Endothelial cell of umbilical vein (primary cell): ENCODE measurements around the gene SLC10A7. TPM values are rescaled to one million over a fixed set of nuclear protein-coding genes. Genes with fewer than 3 reads are reported as not detected.

Experiments used
- BruUV-seq: library from RNA; stranded (reverse); fragments of 400-500 nt; replicated peaks from 2 replicates; lab custom pipeline; 2021; lab: Mats Ljungman, UMichigan
- CTCF ChIA-PET: fragments of 300-600, 350-600 bp; sonication (Branson Sonifier 250); formaldehyde crosslinking; loops from one replicate; lab custom pipeline; 2021; ENCODE audit warnings: antibody characterized with exemption, inconsistent platforms; lab: Charles Lee
- POLR2A ChIA-PET: fragments of 300-600, 350-600 bp; sonication (Branson Sonifier 250); formaldehyde crosslinking; loops from one replicate; lab custom pipeline; 2021; ENCODE audit warnings: antibody characterized with exemption, inconsistent platforms; lab: Charles Lee
- DNase-seq: peaks from one replicate; pipeline ENCODE4 v3.0.0-alpha.2; 2011; ENCODE audit warnings: low read depth, low spot score
- FAIRE-seq: peaks from 2 replicates; lab custom pipeline; 2011; peaks lifted over from hg19 to GRCh38; lab: Jason Lieb, UNC
- H2AFZ ChIP-seq: 2 replicates; pipeline ENCODE4 v1.6.0; 2012; ENCODE audit warnings: low read depth, low read length, control low read depth, inconsistent platforms
- H3K27ac ChIP-seq: 2 replicates; pipeline ENCODE4 v1.5.1; 2011; ENCODE audit warnings: low read depth, mild to moderate bottlenecking, control low read depth, low read length, moderate library complexity; ENCODE audit not compliant: insufficient read depth
- H3K27me3 ChIP-seq, 2 experiments: 2 replicates each; pipeline versions ENCODE4 v1.6.0 to v1.6.1; 2011; ENCODE audit warnings: low read length in 2 of 2, mixed read lengths in 1 of 2; ENCODE audit not compliant: control insufficient read depth in 2 of 2, insufficient read depth in 2 of 2
- H3K36me3 ChIP-seq, 2 experiments: 2 replicates in 1 of 2; 3 replicates in 1 of 2; pipeline ENCODE4 v1.5.1; 2011; ENCODE audit warnings: low read length in 2 of 2, mild to moderate bottlenecking in 1 of 2, moderate library complexity in 1 of 2; ENCODE audit not compliant: control insufficient read depth in 2 of 2, insufficient read depth in 2 of 2; ENCODE audit errors: extremely low read depth in 1 of 2
- H3K4me1 ChIP-seq: 3 replicates; pipeline ENCODE4 v1.5.1; 2011; ENCODE audit warnings: mild to moderate bottlenecking, low read length; ENCODE audit not compliant: control insufficient read depth, insufficient read depth; ENCODE audit errors: extremely low read depth
- H3K4me2 ChIP-seq: 2 replicates; pipeline ENCODE4 v1.6.1; 2011; ENCODE audit warnings: low read length, control low read depth, mixed read lengths; ENCODE audit not compliant: insufficient read depth
- H3K4me3 ChIP-seq, 3 experiments: fragments of 200-600 bp in 1 of 3; sonication (generic), shearing (Covaris generic) in 1 of 3; replicated peaks in 1 of 3; 2 replicates each; pipeline ENCODE4 v1.5.1; 2011 to 2016; ENCODE audit warnings: control low read depth in 3 of 3, low read length in 3 of 3, mild to moderate bottlenecking in 2 of 3, inconsistent platforms in 1 of 3, low read depth in 1 of 3, moderate library complexity in 1 of 3; ENCODE audit not compliant: insufficient read depth in 1 of 3
- H3K79me2 ChIP-seq: 2 replicates; pipeline ENCODE4 v1.6.0; 2012; ENCODE audit warnings: low read length, inconsistent platforms; ENCODE audit not compliant: control insufficient read depth, insufficient read depth
- H3K9ac ChIP-seq: replicated peaks from 2 replicates; pipeline ENCODE3; 2011; ENCODE audit warnings: low read length, control low read depth; ENCODE audit not compliant: insufficient read depth; ENCODE audit errors: extremely low read depth
- H3K9me1 ChIP-seq: replicated peaks from 3 replicates; pipeline ENCODE4 v1.6.0; 2011; ENCODE audit warnings: mild to moderate bottlenecking, low read length; ENCODE audit not compliant: control insufficient read depth, insufficient read depth; ENCODE audit errors: extremely low read depth
- H3K9me3 ChIP-seq: replicated peaks from 2 replicates; pipeline ENCODE4 v1.5.1; 2012; ENCODE audit warnings: low read length, inconsistent platforms; ENCODE audit not compliant: control insufficient read depth, insufficient read depth
- H4K20me1 ChIP-seq: replicated peaks from 2 replicates; pipeline ENCODE3; 2011; ENCODE audit warnings: mild to moderate bottlenecking, low read length; ENCODE audit not compliant: control insufficient read depth, insufficient read depth; ENCODE audit errors: extremely low read depth
- EZH2 ChIP-seq: IDR thresholded peaks from 2 replicates; pipeline ENCODE4 v1.6.1; 2012; ENCODE audit warnings: borderline replicate concordance, low read depth, mild to moderate bottlenecking, moderate library complexity, low read length, inconsistent platforms; ENCODE audit not compliant: severe bottlenecking
- FOS ChIP-seq: IDR thresholded peaks from 2 replicates; pipeline ENCODE4 v1.6.1; 2011; ENCODE audit warnings: mild to moderate bottlenecking, low read length, moderate library complexity, borderline replicate concordance; ENCODE audit not compliant: insufficient read depth
- GATA2 ChIP-seq: IDR thresholded peaks from 2 replicates; pipeline ENCODE4 v1.7.0; 2011; ENCODE audit warnings: low read depth, mild to moderate bottlenecking, moderate library complexity, mixed read lengths, low read length; ENCODE audit not compliant: insufficient read length, insufficient read depth
- JUN ChIP-seq: IDR thresholded peaks from 2 replicates; pipeline ENCODE4 v1.6.1; 2011; ENCODE audit warnings: borderline replicate concordance, low read depth; ENCODE audit not compliant: insufficient read length, insufficient read depth
- MYC ChIP-seq: IDR thresholded peaks from one replicate; pipeline ENCODE4 v1.6.1; 2011; ENCODE audit warnings: mild to moderate bottlenecking, low read depth, low read length
- POLR2A ChIP-seq: IDR thresholded peaks from 2 replicates; pipeline ENCODE4 v1.6.1; 2012; ENCODE audit warnings: low read depth, mild to moderate bottlenecking, control low read depth, low read length
- POLR2AphosphoS5 ChIP-seq: IDR thresholded peaks from 2 replicates; pipeline ENCODE4 v1.6.1; 2012; ENCODE audit warnings: low read depth, mild to moderate bottlenecking, control low read depth, low read length, moderate library complexity; ENCODE audit not compliant: insufficient read depth
- dilution Hi-C: fragments of 300-500 bp; cut with MboI; formaldehyde crosslinking; loops from one replicate; pipeline ENCODE4 v1.15.0; 2019; ENCODE audit warnings: low sequenced_read_pairs; ENCODE audit not compliant: extremely low pct_ligation_motif_present
- intact Hi-C: fragments of 100-400 bp; cut with micrococcal nuclease; formaldehyde crosslinking; loops from one replicate; pipeline ENCODE4 v1.10.0; 2022
- polyA plus RNA-seq, 4 experiments: library from polyadenylated mRNA; depleted of rRNA in 3 of 4; stranded (reverse) in 3 of 4; unstranded in 1 of 4; fragments of >200 nt; gene quantifications; 2 replicates each; pipeline versions ENCODE4 v1.2.1 to v1.2.3, GENCODE V29; 2011 to 2012; ENCODE audit warnings: missing spikeins in 1 of 4
- total RNA-seq: library from RNA; stranded (reverse); gene quantifications from 2 replicates; pipeline ENCODE4 v1.2.3, GENCODE V29; 2021
- TF ChIP-seq, protein P1 (sequence below): IDR thresholded peaks from 2 replicates; pipeline ENCODE4 v1.6.1; 2011; ENCODE audit not compliant: insufficient read depth, insufficient read length
- TF ChIP-seq, protein P2 (sequence below), 2 donors: IDR thresholded peaks; 1 replicate in 1 of 2; 2 replicates in 1 of 2; pipeline ENCODE4 v1.5.1; 2011; ENCODE audit warnings: low read length in 2 of 2, mild to moderate bottlenecking in 2 of 2, moderate library complexity in 2 of 2, control low read depth in 1 of 2, inconsistent platforms in 1 of 2, low read depth in 1 of 2; ENCODE audit not compliant: insufficient read depth in 1 of 2; ENCODE audit errors: extremely low read depth in 1 of 2

Gene SLC10A7
- total and polyA plus RNA-seq, 2 donors (not counting 3 experiments of a cell fraction or from before 2014, with no cell fraction given): 13.6 to 20.4 TPM

DNA sequence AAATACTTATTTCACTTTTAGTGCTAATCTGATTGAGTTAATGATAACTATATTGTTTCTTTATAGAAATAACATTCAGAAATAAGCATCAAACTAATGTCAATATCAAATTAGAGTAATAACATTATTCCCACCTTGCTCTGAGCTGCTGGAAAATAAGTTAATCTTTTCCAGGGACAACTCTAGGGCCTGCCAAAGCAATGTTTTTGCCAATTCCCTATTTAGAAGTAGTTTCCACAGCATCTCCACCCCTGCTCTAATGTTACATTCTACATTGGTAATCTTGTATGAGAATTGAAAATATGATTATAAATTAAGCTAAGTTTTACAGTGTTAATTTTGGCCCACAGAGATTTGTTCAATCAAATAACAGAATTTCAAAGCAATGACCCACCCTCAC lies 239.1 kb downstream of the SLC10A7 start:
- ChIA-PET POLR2A (no interaction called here), CTCF (interaction anchor here (1.2 kb wide), 1 partner anchor 58 kb away, joined by 3 read pairs; no protein-coding TSS in a partner anchor)
- Histone ChIP-seq H3K9me3 (no peaks in the 10 kb centered on the region), H3K4me2 (no peak overlapping the region), H3K36me3 (peaks cover 0 to 5% of the 10 kb centered on the region in 2 experiments), H3K27me3 (no peaks in the 10 kb centered on the region), H3K9me1 (no peaks in the 10 kb centered on the region), H3K79me2 (no peaks in the 10 kb centered on the region), H3K4me1 (peaks cover 4% of the 10 kb centered on the region), H4K20me1 (no peaks in the 10 kb centered on the region), H3K27ac (no peak overlapping the region), H2AFZ (no peak overlapping the region), H3K9ac (no peak overlapping the region), H3K4me3 (no peak overlapping the region)
- TF ChIP-seq, protein P1, sequence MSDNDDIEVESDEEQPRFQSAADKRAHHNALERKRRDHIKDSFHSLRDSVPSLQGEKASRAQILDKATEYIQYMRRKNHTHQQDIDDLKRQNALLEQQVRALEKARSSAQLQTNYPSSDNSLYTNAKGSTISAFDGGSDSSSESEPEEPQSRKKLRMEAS: no peak
- TF ChIP-seq POLR2AphosphoS5 (no peak), GATA2 (no peak), FOS (no peak), POLR2A (no peak), EZH2 (no peak), MYC (no peak), JUN (no peak)
- TF ChIP-seq, protein P2, sequence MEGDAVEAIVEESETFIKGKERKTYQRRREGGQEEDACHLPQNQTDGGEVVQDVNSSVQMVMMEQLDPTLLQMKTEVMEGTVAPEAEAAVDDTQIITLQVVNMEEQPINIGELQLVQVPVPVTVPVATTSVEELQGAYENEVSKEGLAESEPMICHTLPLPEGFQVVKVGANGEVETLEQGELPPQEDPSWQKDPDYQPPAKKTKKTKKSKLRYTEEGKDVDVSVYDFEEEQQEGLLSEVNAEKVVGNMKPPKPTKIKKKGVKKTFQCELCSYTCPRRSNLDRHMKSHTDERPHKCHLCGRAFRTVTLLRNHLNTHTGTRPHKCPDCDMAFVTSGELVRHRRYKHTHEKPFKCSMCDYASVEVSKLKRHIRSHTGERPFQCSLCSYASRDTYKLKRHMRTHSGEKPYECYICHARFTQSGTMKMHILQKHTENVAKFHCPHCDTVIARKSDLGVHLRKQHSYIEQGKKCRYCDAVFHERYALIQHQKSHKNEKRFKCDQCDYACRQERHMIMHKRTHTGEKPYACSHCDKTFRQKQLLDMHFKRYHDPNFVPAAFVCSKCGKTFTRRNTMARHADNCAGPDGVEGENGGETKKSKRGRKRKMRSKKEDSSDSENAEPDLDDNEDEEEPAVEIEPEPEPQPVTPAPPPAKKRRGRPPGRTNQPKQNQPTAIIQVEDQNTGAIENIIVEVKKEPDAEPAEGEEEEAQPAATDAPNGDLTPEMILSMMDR (IDR thresholded peaks at IDR 0.05; ENCODE audit: extremely low read depth in 1 of 2, insufficient read depth in 1 of 2, low read depth in 1 of 2, low read length in 2 of 2): no peak
- dilution Hi-C loops: no loop called here
- no TSS peak for BruUV-seq
- no peak for FAIRE-seq
- no peak for DNase-seq
- intact Hi-C loops: no loop called here
